ENCODE measurements around the gene CBX8. TPM values are rescaled to one million over a fixed set of nuclear protein-coding genes. Genes with fewer than 3 reads are reported as not detected.
A peak's percentile ranks its signal among the peaks of the same experiment; 100 is the strongest.

CBX8 gene
- total and polyA plus RNA-seq, 2 donors from 2014 or later, result 3.5 to 6.2 TPM

DNA sequence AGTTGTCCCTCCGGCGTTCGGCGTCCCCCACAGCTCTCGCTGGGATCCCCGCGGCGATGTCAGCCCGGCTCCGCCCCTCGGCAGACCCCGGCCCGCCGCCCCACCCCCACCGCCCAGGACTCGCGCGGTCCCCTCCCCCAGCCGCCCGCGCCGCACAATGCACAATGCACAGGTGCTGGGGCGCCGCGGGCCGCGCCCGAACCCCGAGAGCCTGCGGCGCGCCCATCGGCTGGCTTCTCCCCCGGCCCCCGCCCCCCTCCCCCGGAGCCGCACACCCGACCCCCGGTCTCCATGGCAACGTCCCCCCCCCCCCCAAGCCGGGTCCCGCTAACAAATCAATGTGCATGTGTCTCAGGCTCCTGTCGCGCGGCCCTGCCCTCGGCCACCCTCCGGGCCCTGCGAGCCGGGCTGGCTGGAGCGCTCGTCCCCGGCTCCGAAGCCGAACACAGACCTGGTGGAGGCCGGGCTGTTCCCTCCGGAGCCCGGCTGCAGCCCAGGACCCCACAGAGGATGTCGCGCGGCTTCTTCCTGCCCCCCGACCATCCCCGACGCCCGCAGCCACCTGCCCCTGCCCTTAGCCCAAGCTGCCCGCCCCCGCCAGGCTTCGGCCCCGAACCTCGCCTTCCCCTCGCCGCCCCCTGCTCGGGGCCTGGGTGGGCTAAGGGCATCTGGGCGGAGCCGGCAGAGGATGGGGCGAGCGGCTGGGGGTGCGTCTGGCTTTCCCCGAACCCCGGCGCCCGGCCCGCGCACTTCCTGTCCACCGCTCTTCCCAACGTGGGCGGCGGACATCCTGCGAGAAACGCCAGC is 818 bp upstream of the CBX8 start:
- Histone ChIP-seq H3K4me3 (ENCODE audit: low read length in 3 of 3) (peak overlapping the region in 1 of 3 donors; percentile 29), H3K27me3 (ENCODE audit: control insufficient read depth, insufficient read depth, low read length) (peaks cover 32% of the 10 kb centered on the region), H3K9me3 (ENCODE audit: control insufficient read depth in 2 of 3, insufficient read depth in 1 of 3, low read length in 3 of 3) (no peaks in the 10 kb centered on the region), H3K36me3 (ENCODE audit: control insufficient read depth in 2 of 3, insufficient read depth in 3 of 3, low read length in 3 of 3) (peaks cover 0 to 2% (median 0%) of the 10 kb centered on the region in 3 donors), H3K27ac (ENCODE audit: low read depth in 2 of 2, low read length in 2 of 2) (no peak overlapping the region), H3K4me1 (ENCODE audit: control insufficient read depth in 2 of 3, insufficient read depth in 2 of 3, low read depth in 1 of 3, low read length in 3 of 3) (peaks cover 2 to 19% (median 7%) of the 10 kb centered on the region in 3 donors), H3K9ac (ENCODE audit: low read length in 3 of 3) (no peak overlapping the region)
- TF ChIP-seq, protein P1, sequence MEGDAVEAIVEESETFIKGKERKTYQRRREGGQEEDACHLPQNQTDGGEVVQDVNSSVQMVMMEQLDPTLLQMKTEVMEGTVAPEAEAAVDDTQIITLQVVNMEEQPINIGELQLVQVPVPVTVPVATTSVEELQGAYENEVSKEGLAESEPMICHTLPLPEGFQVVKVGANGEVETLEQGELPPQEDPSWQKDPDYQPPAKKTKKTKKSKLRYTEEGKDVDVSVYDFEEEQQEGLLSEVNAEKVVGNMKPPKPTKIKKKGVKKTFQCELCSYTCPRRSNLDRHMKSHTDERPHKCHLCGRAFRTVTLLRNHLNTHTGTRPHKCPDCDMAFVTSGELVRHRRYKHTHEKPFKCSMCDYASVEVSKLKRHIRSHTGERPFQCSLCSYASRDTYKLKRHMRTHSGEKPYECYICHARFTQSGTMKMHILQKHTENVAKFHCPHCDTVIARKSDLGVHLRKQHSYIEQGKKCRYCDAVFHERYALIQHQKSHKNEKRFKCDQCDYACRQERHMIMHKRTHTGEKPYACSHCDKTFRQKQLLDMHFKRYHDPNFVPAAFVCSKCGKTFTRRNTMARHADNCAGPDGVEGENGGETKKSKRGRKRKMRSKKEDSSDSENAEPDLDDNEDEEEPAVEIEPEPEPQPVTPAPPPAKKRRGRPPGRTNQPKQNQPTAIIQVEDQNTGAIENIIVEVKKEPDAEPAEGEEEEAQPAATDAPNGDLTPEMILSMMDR (IDR thresholded peaks at IDR 0.05; ENCODE audit: borderline replicate concordance, extremely low read depth, insufficient read depth), result no peak
- DNase-seq (peak; percentile 48 to 93 (median 76)), FAIRE-seq (no peak)
- intact Hi-C loops (cut with DNase I), result no loop called here

DNA sequence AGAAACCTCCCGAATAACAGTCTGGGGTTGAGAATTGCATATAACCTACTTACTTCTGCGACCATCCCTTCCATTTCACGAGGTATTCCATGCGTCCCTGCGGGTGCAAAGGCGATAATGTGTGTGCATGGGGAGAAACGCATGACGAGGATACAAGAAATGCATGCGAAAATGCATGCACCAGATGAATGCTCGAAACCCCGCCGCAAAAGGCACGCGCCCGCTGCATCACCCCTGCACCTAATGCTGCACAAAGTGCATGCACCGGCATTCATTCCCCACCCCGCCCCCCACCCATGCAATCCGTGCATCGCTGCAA is 474 bp downstream of the CBX8 start:
- intact Hi-C loops (cut with DNase I), result no loop called here
- FAIRE-seq (no peak), DNase-seq (no peak)
- peak overlapping the region in 1 of 2 donors; percentile 71 for H3K27ac ChIP-seq (ENCODE audit: low read depth in 2 of 2, low read length in 2 of 2)
- peak overlapping the region; percentile 79 to 81 (median 80) for H3K4me3 ChIP-seq (ENCODE audit: low read length in 3 of 3)
- H3K9ac ChIP-seq (ENCODE audit: low read length in 3 of 3), result peak overlapping the region in 2 of 3 donors; percentile 58 to 73
- TF ChIP-seq, protein P1 (IDR thresholded peaks at IDR 0.05; ENCODE audit: borderline replicate concordance, extremely low read depth, insufficient read depth), result no peak
- peaks cover 31% of the 10 kb centered on the region for H3K27me3 ChIP-seq (ENCODE audit: control insufficient read depth, insufficient read depth, low read length)
- no peaks in the 10 kb centered on the region for H3K9me3 ChIP-seq (ENCODE audit: control insufficient read depth in 2 of 3, insufficient read depth in 1 of 3, low read length in 3 of 3)
- H3K4me1 ChIP-seq (ENCODE audit: control insufficient read depth in 2 of 3, insufficient read depth in 2 of 3, low read depth in 1 of 3, low read length in 3 of 3), result peaks cover 2 to 19% (median 7%) of the 10 kb centered on the region in 3 donors
- H3K36me3 ChIP-seq (ENCODE audit: control insufficient read depth in 2 of 3, insufficient read depth in 3 of 3, low read length in 3 of 3), result peaks cover 0 to 2% (median 0%) of the 10 kb centered on the region in 3 donors

DNA sequence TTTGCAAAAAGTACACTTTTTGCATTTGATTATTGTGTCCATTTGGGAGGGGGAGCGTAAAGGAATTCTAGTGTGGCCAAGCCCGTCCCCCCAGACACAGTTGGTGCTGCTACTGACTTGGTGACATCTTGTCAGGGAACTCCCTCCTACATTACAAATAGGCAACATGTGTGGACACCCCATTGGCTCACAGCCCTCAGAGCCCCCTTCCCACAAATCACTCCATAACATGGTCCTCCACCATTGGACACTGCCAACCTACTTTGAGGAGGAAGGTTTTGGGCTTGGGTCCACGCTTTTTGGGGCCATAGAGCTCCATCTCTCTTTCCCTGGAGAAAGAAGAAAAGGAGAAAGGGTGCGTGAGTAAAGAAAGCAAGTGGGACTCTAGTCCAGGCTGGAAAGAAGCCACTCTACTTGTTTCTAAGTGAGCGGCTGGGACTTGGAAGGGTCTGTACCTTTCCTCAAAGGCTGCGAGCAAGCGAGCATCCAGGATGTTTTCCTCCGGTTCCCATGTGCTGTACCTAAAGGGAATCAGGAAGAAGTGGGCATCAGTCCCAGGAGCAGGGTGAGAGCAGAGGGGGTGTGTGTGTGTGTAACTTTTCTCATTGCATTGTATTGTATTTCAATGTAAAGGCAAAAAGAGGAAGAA is 958 bp downstream of the CBX8 start:
- Histone ChIP-seq H3K4me3 (ENCODE audit: low read length in 3 of 3) (peak overlapping the region; percentile 79 to 81 (median 80)), H3K9ac (ENCODE audit: low read length in 3 of 3) (peak overlapping the region in 1 of 3 donors; percentile 73), H3K9me3 (ENCODE audit: control insufficient read depth in 2 of 3, insufficient read depth in 1 of 3, low read length in 3 of 3) (no peaks in the 10 kb centered on the region), H3K36me3 (ENCODE audit: control insufficient read depth in 2 of 3, insufficient read depth in 3 of 3, low read length in 3 of 3) (peaks cover 0 to 2% (median 0%) of the 10 kb centered on the region in 3 donors), H3K4me1 (ENCODE audit: control insufficient read depth in 2 of 3, insufficient read depth in 2 of 3, low read depth in 1 of 3, low read length in 3 of 3) (peaks cover 2 to 19% (median 7%) of the 10 kb centered on the region in 3 donors), H3K27me3 (ENCODE audit: control insufficient read depth, insufficient read depth, low read length) (peaks cover 32% of the 10 kb centered on the region), H3K27ac (ENCODE audit: low read depth in 2 of 2, low read length in 2 of 2) (no peak overlapping the region)
- no peak for DNase-seq
- FAIRE-seq, result no peak
- TF ChIP-seq, protein P1 (IDR thresholded peaks at IDR 0.05; ENCODE audit: borderline replicate concordance, extremely low read depth, insufficient read depth), result no peak
- intact Hi-C loops (cut with DNase I), result no loop called here

Data from kidney (tissue), 14 donors.